Measurements from ENCODE around the gene FKBP4. TPM values are rescaled to one million over a fixed set of nuclear protein-coding genes. Genes with fewer than 3 reads are reported as not detected.

Gene FKBP4
- total RNA-seq, 1 donor from 2014 or later, result 149 TPM

GRCh38 chr12:2813214-2814185 is 18.7 kb downstream of the FKBP4 start:
- Mint-ChIP-seq H3K27ac (peak overlapping the region; percentile 100), H3K4me1 (ENCODE audit: low read depth) (peaks cover 14% of the 10 kb centered on the region), H3K36me3 (ENCODE audit: insufficient read depth) (peaks cover 13% of the 10 kb centered on the region), H3K27me3 (no peaks in the 10 kb centered on the region), H3K9me3 (ENCODE audit: low read depth) (no peaks in the 10 kb centered on the region), H3K4me3 (ENCODE audit: low read depth) (peak overlapping the region; percentile 100)
- DNase-seq (ENCODE audit: low spot score, unreplicated experiment), result no peak
- TF ChIP-seq CTCF (IDR thresholded peaks at IDR 0.05; ENCODE audit: unreplicated experiment), result peak; percentile 76

GRCh38 chr12:2819810-2820209 is 25.0 kb downstream of the FKBP4 start:
- DNase-seq (ENCODE audit: low spot score, unreplicated experiment), result no peak
- Mint-ChIP-seq H3K36me3 (ENCODE audit: insufficient read depth) (peaks cover 35% of the 10 kb centered on the region), H3K9me3 (ENCODE audit: low read depth) (no peaks in the 10 kb centered on the region), H3K27ac (no peak overlapping the region), H3K4me1 (ENCODE audit: low read depth) (no peaks in the 10 kb centered on the region), H3K27me3 (no peaks in the 10 kb centered on the region), H3K4me3 (ENCODE audit: low read depth) (no peak overlapping the region)
- no peak for TF ChIP-seq CTCF (IDR thresholded peaks at IDR 0.05; ENCODE audit: unreplicated experiment)

- TF ChIP-seq CTCF (IDR thresholded peaks at IDR 0.05; ENCODE audit: unreplicated experiment), result no peak
- no peak for DNase-seq (ENCODE audit: low spot score, unreplicated experiment)
- no peak overlapping the region for H3K4me3 Mint-ChIP-seq (ENCODE audit: low read depth)
- no peaks in the 10 kb centered on the region for H3K27me3 Mint-ChIP-seq
- H3K9me3 Mint-ChIP-seq (ENCODE audit: low read depth), result no peaks in the 10 kb centered on the region
- no peak overlapping the region for H3K27ac Mint-ChIP-seq
- H3K4me1 Mint-ChIP-seq (ENCODE audit: low read depth), result no peaks in the 10 kb centered on the region
- peaks cover 33% of the 10 kb centered on the region for H3K36me3 Mint-ChIP-seq (ENCODE audit: insufficient read depth)
These were observed 25.7 kb downstream of the FKBP4 start for GRCh38 chr12:2820432-2820831.

- DNase-seq (ENCODE audit: low spot score, unreplicated experiment), result no peak
- Mint-ChIP-seq H3K27ac (no peak overlapping the region), H3K27me3 (no peaks in the 10 kb centered on the region), H3K36me3 (ENCODE audit: insufficient read depth) (peaks cover 33% of the 10 kb centered on the region), H3K4me1 (ENCODE audit: low read depth) (no peaks in the 10 kb centered on the region), H3K4me3 (ENCODE audit: low read depth) (no peak overlapping the region), H3K9me3 (ENCODE audit: low read depth) (no peaks in the 10 kb centered on the region)
- TF ChIP-seq CTCF (IDR thresholded peaks at IDR 0.05; ENCODE audit: unreplicated experiment), result no peak
These were observed 28.7 kb downstream of the FKBP4 start for GRCh38 chr12:2823483-2823882.

- Mint-ChIP-seq H3K27ac (no peak overlapping the region), H3K4me1 (ENCODE audit: low read depth) (no peaks in the 10 kb centered on the region), H3K36me3 (ENCODE audit: insufficient read depth) (peaks cover 34% of the 10 kb centered on the region), H3K27me3 (no peaks in the 10 kb centered on the region), H3K9me3 (ENCODE audit: low read depth) (no peaks in the 10 kb centered on the region), H3K4me3 (ENCODE audit: low read depth) (no peak overlapping the region)
- DNase-seq (ENCODE audit: low spot score, unreplicated experiment), result no peak
- TF ChIP-seq CTCF (IDR thresholded peaks at IDR 0.05; ENCODE audit: unreplicated experiment), result no peak
These were observed 29.8 kb downstream of the FKBP4 start for GRCh38 chr12:2824541-2824940.

Data from progenitor cell of endocrine pancreas (in vitro differentiated cells).